AG09309 (cell line): ENCODE measurements around the gene TAF5L.

ENCODE experiments used
- DNase-seq: peaks from one replicate; pipeline ENCODE4 v3.0.0-alpha.2; 2010; ENCODE audit warnings: low read depth
- H3K4me3 ChIP-seq: 2 replicates; pipeline ENCODE4 v1.5.1; 2011; ENCODE audit warnings: mild to moderate bottlenecking, low read depth, low read length, moderate library complexity; ENCODE audit not compliant: control insufficient read depth
- CTCF ChIP-seq: IDR thresholded peaks from 2 replicates; pipeline ENCODE4 v1.5.1; 2011; ENCODE audit warnings: mild to moderate bottlenecking, low read depth, low read length, inconsistent platforms; ENCODE audit not compliant: insufficient read depth, control insufficient read depth; ENCODE audit errors: missing control alignments

TAF5L gene

GRCh38 chr1:229582715-229583114 lies 43.2 kb downstream of the TAF5L start:
- no peak overlapping the region for H3K4me3 ChIP-seq
- no peak for TF ChIP-seq CTCF
- DNase-seq: no peak

- TF ChIP-seq CTCF: no peak
- DNase-seq: no peak
- no peak overlapping the region for H3K4me3 ChIP-seq
Observed at GRCh38 chr1:229582011-229582694, 43.8 kb downstream of the TAF5L start.

GRCh38 chr1:229581485-229581884 lies 44.4 kb downstream of the TAF5L start:
- no peak overlapping the region for H3K4me3 ChIP-seq
- TF ChIP-seq CTCF: no peak
- DNase-seq: no peak

- no peak for TF ChIP-seq CTCF
- H3K4me3 ChIP-seq: no peak overlapping the region
- DNase-seq: no peak
Observed at GRCh38 chr1:229579059-229579673, 46.8 kb downstream of the TAF5L start.

- TF ChIP-seq CTCF: no peak
- DNase-seq: no peak
- H3K4me3 ChIP-seq: no peak overlapping the region
Observed at GRCh38 chr1:229578168-229579058, 47.5 kb downstream of the TAF5L start.

- H3K4me3 ChIP-seq: no peak overlapping the region
- no peak for DNase-seq
- TF ChIP-seq CTCF: no peak
Observed at GRCh38 chr1:229574679-229575442, 51.1 kb downstream of the TAF5L start.
